Body of pancreas (tissue), 4 donors: ENCODE data around the gene TPD52L3. TPM values are rescaled to one million over a fixed set of nuclear protein-coding genes. Genes with fewer than 3 reads are reported as not detected.

Source experiments
- ATAC-seq: fragments of 150-250 bp; one replicate; pipeline ENCODE4 v1.9.1; 2016
- DNase-seq, 4 donors: peaks; one replicate each; pipeline ENCODE4 v3.0.0-alpha.2; 2019
- H3K27ac ChIP-seq, 4 donors: fragments of 200-600 bp; sonication (generic); 1 replicate in 3 of 4; 2 replicates in 1 of 4; pipeline versions ENCODE4 v1.5.1 to v1.6.1; 2016 to 2019; ENCODE audit warnings: mild to moderate bottlenecking in 1 of 4, mixed read lengths in 1 of 4, moderate library complexity in 1 of 4
- H3K27me3 ChIP-seq, 2 donors: fragments of 200-600 bp; sonication (generic); one replicate each; pipeline ENCODE4 v1.6.0; 2016; ENCODE audit warnings: mild to moderate bottlenecking in 1 of 2
- H3K36me3 ChIP-seq, 2 donors: fragments of 200-600 bp; sonication (generic); replicated peaks in 1 of 2; 2 replicates each; pipeline ENCODE4 v1.5.1; 2016; ENCODE audit warnings: low read depth in 2 of 2; ENCODE audit not compliant: insufficient read depth in 1 of 2
- H3K4me1 ChIP-seq: fragments of 200-600 bp; sonication (generic); one replicate; pipeline ENCODE4 v1.6.0; 2016
- H3K4me3 ChIP-seq, 2 donors: fragments of 200-600 bp; sonication (generic); 1 replicate in 1 of 2; 2 replicates in 1 of 2; pipeline ENCODE4 v1.5.1; 2016 to 2019
- H3K9me3 ChIP-seq, 3 donors: fragments of 200-600 bp; sonication (generic); 1 replicate in 2 of 3; 2 replicates in 1 of 3; pipeline ENCODE4 v1.5.1; 2016
- POLR2A ChIP-seq, 3 donors: fragments of 450-650 bp; IDR thresholded peaks; one replicate each; pipeline ENCODE4 v1.6.1; 2016; ENCODE audit warnings: antibody characterized with exemption in 3 of 3, mild to moderate bottlenecking in 2 of 3
- WGBS, 2 donors: methylation state at CpG; one replicate each; pipeline ENCODE4 v1.1.5; 2017; 5-methylcytosine and 5-hydroxymethylcytosine counted together
- intact Hi-C: fragments of 100-400 bp; cut with DNase I; formaldehyde crosslinking; loops from one replicate; pipeline ENCODE4 v1.15.1; 2023
- total RNA-seq, 2 donors: library from RNA; depleted of rRNA; stranded (reverse); fragments of >200 nt; gene quantifications; one replicate each; pipeline ENCODE4 v1.1.0, GENCODE V29; 2016
- TF ChIP-seq, protein P1 (sequence below), 7 experiments: fragments of 450-650 bp in 4 of 7; fragments of 200-600 bp in 3 of 7; sonication (generic) in 3 of 7; IDR thresholded peaks; one replicate each; pipeline ENCODE4 v1.5.1; 2016 to 2019; ENCODE audit warnings: antibody characterized with exemption in 7 of 7

TPD52L3 gene
- total RNA-seq, 2 donors from 2014 or later: not detected

DNA sequence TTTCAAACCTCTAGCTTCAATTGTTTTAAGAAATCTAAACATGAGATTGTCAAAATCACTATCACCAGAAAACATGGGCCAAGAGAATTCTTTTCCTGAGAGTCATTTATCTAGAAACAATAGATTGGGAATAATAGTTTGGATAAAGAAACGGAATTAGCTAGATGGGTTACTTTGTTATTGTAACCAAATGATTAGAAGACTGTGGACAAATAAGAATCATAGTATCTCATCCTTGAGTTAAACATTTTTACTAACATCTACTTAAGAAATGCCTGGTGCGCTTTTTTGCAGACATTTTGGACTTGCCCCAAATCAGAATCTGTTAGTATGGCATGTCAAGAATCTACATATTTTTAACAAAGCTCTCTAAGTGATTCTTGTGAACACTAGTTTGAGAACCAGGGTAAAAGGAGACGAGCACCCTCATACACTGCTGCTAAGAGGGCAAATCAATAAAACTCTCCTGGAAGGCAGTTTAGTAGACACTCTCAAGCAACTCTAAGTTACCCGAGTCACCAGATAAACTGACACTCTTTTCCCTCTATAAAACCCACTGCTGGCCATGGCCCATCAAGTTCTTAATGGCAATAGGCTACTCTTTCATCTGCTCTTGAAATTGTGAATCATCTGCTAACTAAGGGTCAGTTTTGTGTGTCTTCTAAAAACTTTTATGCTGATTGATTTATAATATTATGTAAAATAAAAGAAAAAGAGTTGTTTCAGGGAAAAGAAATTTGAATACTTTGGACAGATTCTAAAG lies 39.1 kb downstream of the TPD52L3 start:
- intact Hi-C loops: no loop called here
- no peaks in the 10 kb centered on the region for H3K9me3 ChIP-seq
- 70 to 76% methylated on average over 4 of the region's 4 CpGs for WGBS, 2 donors

DNA sequence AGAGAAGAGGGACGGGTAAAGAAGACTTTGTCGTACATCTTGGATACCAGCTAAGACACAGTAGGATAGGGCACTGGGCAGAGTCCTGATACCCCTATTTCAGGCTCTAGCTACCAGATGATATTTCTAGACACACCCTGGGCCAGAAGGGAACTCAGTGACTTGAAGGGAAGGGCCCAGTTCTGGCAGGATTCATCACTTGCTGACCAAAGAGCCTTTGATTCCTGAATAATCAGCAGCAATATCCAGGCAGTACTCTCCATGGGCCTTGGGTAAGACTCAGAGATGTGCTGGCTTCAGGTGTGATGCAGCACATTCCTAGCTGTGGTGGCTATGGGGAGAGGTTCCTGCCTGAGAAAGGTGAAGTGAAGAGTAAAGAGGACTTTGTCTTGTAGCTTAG lies 40.7 kb downstream of the TPD52L3 start:
- no peaks in the 10 kb centered on the region for H3K9me3 ChIP-seq
- no peak for DNase-seq
- TF ChIP-seq POLR2A (IDR thresholded peaks at IDR 0.05): no peak
- TF ChIP-seq, protein P1, sequence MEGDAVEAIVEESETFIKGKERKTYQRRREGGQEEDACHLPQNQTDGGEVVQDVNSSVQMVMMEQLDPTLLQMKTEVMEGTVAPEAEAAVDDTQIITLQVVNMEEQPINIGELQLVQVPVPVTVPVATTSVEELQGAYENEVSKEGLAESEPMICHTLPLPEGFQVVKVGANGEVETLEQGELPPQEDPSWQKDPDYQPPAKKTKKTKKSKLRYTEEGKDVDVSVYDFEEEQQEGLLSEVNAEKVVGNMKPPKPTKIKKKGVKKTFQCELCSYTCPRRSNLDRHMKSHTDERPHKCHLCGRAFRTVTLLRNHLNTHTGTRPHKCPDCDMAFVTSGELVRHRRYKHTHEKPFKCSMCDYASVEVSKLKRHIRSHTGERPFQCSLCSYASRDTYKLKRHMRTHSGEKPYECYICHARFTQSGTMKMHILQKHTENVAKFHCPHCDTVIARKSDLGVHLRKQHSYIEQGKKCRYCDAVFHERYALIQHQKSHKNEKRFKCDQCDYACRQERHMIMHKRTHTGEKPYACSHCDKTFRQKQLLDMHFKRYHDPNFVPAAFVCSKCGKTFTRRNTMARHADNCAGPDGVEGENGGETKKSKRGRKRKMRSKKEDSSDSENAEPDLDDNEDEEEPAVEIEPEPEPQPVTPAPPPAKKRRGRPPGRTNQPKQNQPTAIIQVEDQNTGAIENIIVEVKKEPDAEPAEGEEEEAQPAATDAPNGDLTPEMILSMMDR (IDR thresholded peaks at IDR 0.05): no peak
- H3K36me3 ChIP-seq: no peaks in the 10 kb centered on the region
- no peak overlapping the region for H3K27ac ChIP-seq
- WGBS, 2 donors: 85 to 93% methylated on average over 2 of the region's 2 CpGs
- H3K27me3 ChIP-seq: no peaks in the 10 kb centered on the region
- H3K4me3 ChIP-seq: no peak overlapping the region
- H3K4me1 ChIP-seq: no peaks in the 10 kb centered on the region
- intact Hi-C loops: no loop called here
- no peak for ATAC-seq

More for the DNA sequence above, 39.1 kb downstream of the TPD52L3 start:
- Histone ChIP-seq H3K27me3 (no peaks in the 10 kb centered on the region), H3K36me3 (no peaks in the 10 kb centered on the region), H3K4me3 (no peak overlapping the region), H3K4me1 (no peaks in the 10 kb centered on the region), H3K27ac (no peak overlapping the region)
- DNase-seq (no peak), ATAC-seq (no peak)
- TF ChIP-seq POLR2A (IDR thresholded peaks at IDR 0.05): no peak
- TF ChIP-seq, protein P1 (IDR thresholded peaks at IDR 0.05): no peak

Other genes starting within 250 kb of the TPD52L3 start
- 1 to 10 TPM; 4.0 to 6.2 TPM for gene IL33, start 112.6 kb upstream of the TPD52L3 start, total RNA-seq
- 10 to 100 TPM; 52.1 to 69.8 TPM for gene UHRF2, start 84.8 kb downstream of the TPD52L3 start, total RNA-seq